K562 (cell line): ENCODE measurements around the gene SP140L. TPM values are rescaled to one million over a fixed set of nuclear protein-coding genes. Genes with fewer than 3 reads are reported as not detected.

ENCODE experiments used
- ATAC-seq: fragments of 200-7000 bp; cut with Tn5 transposase; 3 replicates; pipeline ENCODE4 v1.9.1; 2020; ENCODE audit warnings: moderate library complexity
- BruUV-seq: library from RNA; stranded (reverse); fragments of 400-500 nt; replicated peaks from 2 replicates; lab custom pipeline; 2021; lab: Mats Ljungman, UMichigan
- CTCF ChIA-PET: fragments of 300-600 bp; formaldehyde crosslinking; extraction: SDS; loops from one replicate; lab custom pipeline; 2021; ENCODE audit warnings: low intra/inter-chr PET ratio; lab: Yijun Ruan, JAX
- POLR2A ChIA-PET: fragments of 300-600, 350-650 bp; sonication (Branson Sonifier 250); formaldehyde crosslinking; extraction: SDS; loops from one replicate; lab custom pipeline; 2021; ENCODE audit warnings: antibody characterized with exemption, inconsistent platforms; lab: Yijun Ruan, JAX
- DNase-seq, 4 experiments: peaks; one replicate each; pipeline versions ENCODE4 v3.0.0 to v3.0.0-alpha.2; 2011 to 2018; ENCODE audit warnings: low spot score in 3 of 4, mixed read lengths in 3 of 4; ENCODE audit errors: extremely low read depth in 1 of 4
- FAIRE-seq: peaks from 2 replicates; lab custom pipeline; 2011; peaks lifted over from hg19 to GRCh38; lab: Jason Lieb, UNC
- H2AFZ ChIP-seq: 2 replicates; pipeline ENCODE4 v1.6.0; 2011; ENCODE audit warnings: low read depth, low read length, control low read depth, inconsistent platforms
- H3K27ac ChIP-seq: fragments of 200-600 bp; 3 replicates; pipeline ENCODE4 v1.8.0; 2011; ENCODE audit warnings: low read depth, mild to moderate bottlenecking, control low read depth, inconsistent platforms, low read length, moderate library complexity, mixed read lengths; ENCODE audit errors: extremely low read depth
- H3K27me3 ChIP-seq, 2 experiments: fragments of 300-600 bp in 1 of 2; 2 replicates in 1 of 2; 3 replicates in 1 of 2; pipeline versions ENCODE4 v1.6.0 to v1.8.0; 2011; ENCODE audit warnings: inconsistent platforms in 2 of 2, low read length in 2 of 2, mild to moderate bottlenecking in 1 of 2, mixed read lengths in 1 of 2, moderate library complexity in 1 of 2; ENCODE audit not compliant: control insufficient read depth in 2 of 2, insufficient read depth in 2 of 2
- H3K36me3 ChIP-seq: fragments of 300-600 bp; 3 replicates; pipeline ENCODE4 v1.8.0; 2011; ENCODE audit warnings: mild to moderate bottlenecking, low read length, inconsistent platforms; ENCODE audit not compliant: control insufficient read depth, insufficient read depth
- H3K4me1 ChIP-seq, 2 experiments: fragments of 200-600 bp in 1 of 2; replicated peaks in 1 of 2; 2 replicates in 1 of 2; 3 replicates in 1 of 2; pipeline versions ENCODE4 v1.5.1 to v1.8.0; 2011; ENCODE audit warnings: inconsistent platforms in 2 of 2, low read length in 2 of 2, mild to moderate bottlenecking in 1 of 2, mixed read lengths in 1 of 2, moderate library complexity in 1 of 2; ENCODE audit not compliant: control insufficient read depth in 2 of 2, insufficient read depth in 2 of 2
- H3K4me2 ChIP-seq: 2 replicates; pipeline ENCODE4 v1.6.1; 2011; ENCODE audit warnings: low read length, control low read depth, inconsistent platforms, mixed read lengths; ENCODE audit not compliant: insufficient read depth
- H3K4me3 ChIP-seq: fragments of 200-600 bp; sonication (generic), shearing (Covaris generic); 2 replicates; pipeline ENCODE4 v1.5.1; 2016; ENCODE audit warnings: control low read depth, inconsistent platforms
- H3K79me2 ChIP-seq: fragments of 200-600 bp; 3 replicates; pipeline ENCODE4 v1.8.0; 2011; ENCODE audit warnings: low read length, inconsistent platforms; ENCODE audit not compliant: control insufficient read depth, insufficient read depth
- H3K9ac ChIP-seq, 2 experiments: 2 replicates each; pipeline versions ENCODE4 v1.6.0 to v1.6.1; 2011; ENCODE audit warnings: low read depth in 2 of 2, low read length in 2 of 2, control low read depth in 1 of 2, inconsistent platforms in 1 of 2, mild to moderate bottlenecking in 1 of 2, mixed read lengths in 1 of 2; ENCODE audit not compliant: insufficient read depth in 1 of 2
- H3K9me1 ChIP-seq: one replicate; pipeline ENCODE4 v1.6.0; 2011; ENCODE audit warnings: inconsistent platforms, mild to moderate bottlenecking, low read length, moderate library complexity; ENCODE audit not compliant: control insufficient read depth, insufficient read depth
- H3K9me3 ChIP-seq: replicated peaks from 2 replicates; pipeline ENCODE4 v1.5.1; 2011; ENCODE audit warnings: low read depth, low read length, inconsistent platforms; ENCODE audit not compliant: control insufficient read depth, insufficient read depth
- H4K20me1 ChIP-seq: replicated peaks from 2 replicates; pipeline ENCODE4 v1.6.1; 2011; ENCODE audit warnings: low read length, inconsistent platforms, mixed read lengths; ENCODE audit not compliant: control insufficient read depth, insufficient read depth
- CBFA2T3 ChIP-seq: fragments of 450-650 bp; IDR thresholded peaks from 2 replicates; pipeline ENCODE4 v1.6.1; 2017
- CC2D1A ChIP-seq: fragments of 450-650 bp; IDR thresholded peaks from 2 replicates; pipeline ENCODE4 v1.6.1; 2017; ENCODE audit warnings: mild to moderate bottlenecking
- HCFC1 ChIP-seq: IDR thresholded peaks from 2 replicates; pipeline ENCODE4 v1.6.1; 2012; ENCODE audit warnings: low read depth, low read length, improper control_type of control experiment
- KLF6 ChIP-seq: fragments of 250-450 bp; sonication (Bioruptor Pico); IDR thresholded peaks from 2 replicates; pipeline ENCODE4 v1.4.0; 2020; ENCODE audit warnings: mild to moderate bottlenecking, moderate library complexity, borderline replicate concordance
- MCM3 ChIP-seq: fragments of 450-650 bp; IDR thresholded peaks from 2 replicates; pipeline ENCODE4 v1.6.1; 2016
- MLX ChIP-seq, 2 experiments: fragments of 450-650 bp in 1 of 2; sonication (generic) in 1 of 2; formaldehyde crosslinking; conservative IDR thresholded peaks; 2 replicates each; pipeline versions ENCODE4 v1.4.0 to v1.8.1; 2020 to 2022; ENCODE audit warnings: mild to moderate bottlenecking in 1 of 2, missing genetic modification reagents in 1 of 2
- POLR3G ChIP-seq: IDR thresholded peaks from 2 replicates; pipeline ENCODE4 v1.6.1; 2011; ENCODE audit not compliant: insufficient read length, insufficient replicate concordance; ENCODE audit errors: extremely low read depth
- SMAD1 ChIP-seq: fragments of 150-350 bp; IDR thresholded peaks from 2 replicates; pipeline ENCODE4 v1.6.1; 2014; ENCODE audit warnings: low read length, low read depth; ENCODE audit not compliant: partially characterized antibody
- SMAD4 ChIP-seq: fragments of 250-450 bp; sonication (Bioruptor Pico); conservative IDR thresholded peaks from 2 replicates; pipeline ENCODE4 v1.8.0; 2021; ENCODE audit warnings: inconsistent platforms, mild to moderate bottlenecking, moderate library complexity
- SPI1 ChIP-seq: IDR thresholded peaks from 2 replicates; pipeline ENCODE4 v1.6.1; 2011; ENCODE audit warnings: low read depth, low read length, control low read depth, borderline replicate concordance
- STAT6 ChIP-seq: sonication (generic); formaldehyde crosslinking; IDR thresholded peaks from 2 replicates; pipeline ENCODE4 v1.8.1; 2023; ENCODE audit warnings: mild to moderate bottlenecking, missing genetic modification reagents
- ZKSCAN3 ChIP-seq: fragments of 250-450 bp; sonication (Bioruptor Pico); IDR thresholded peaks from 2 replicates; pipeline ENCODE4 v1.4.0; 2020
- WGBS: fragments of 100-300 bp; shearing (Covaris generic); methylation state at CpG from one replicate; pipeline ENCODE4 v1.1.6; 2016; ENCODE audit warnings: low coverage, mixed read lengths; ENCODE audit not compliant: insufficient coverage; ENCODE audit errors: missing lambda C conversion rate; 5-methylcytosine and 5-hydroxymethylcytosine counted together
- in situ Hi-C: fragments of 300-500 bp; cut with MboI; formaldehyde crosslinking; loops from 4 replicates; pipeline ENCODE4 v1.15.0; 2018; ENCODE audit warnings: inconsistent platforms, mixed read lengths
- intact Hi-C: fragments of 100-400 bp; cut with micrococcal nuclease; formaldehyde crosslinking; loops from 2 replicates; pipeline ENCODE4 v1.14.2; 2022
- polyA plus RNA-seq, 8 experiments: library from polyadenylated mRNA; depleted of rRNA in 4 of 8; stranded (reverse) in 5 of 8; unstranded in 3 of 8; fragments of >200 nt; fragmentation: Nextera tagmentation in 2 of 8; fragmentation: Illumina TruSeq in 1 of 8; extraction: Ambion mirVana in 2 of 8; extraction: Trizol in 1 of 8; gene quantifications; 2 replicates each; pipeline versions ENCODE4 v1.2.1 to v1.2.3, GENCODE V29; 2011 to 2014; ENCODE audit warnings: inconsistent platforms in 1 of 8, missing spikeins in 1 of 8
- total RNA-seq, 7 experiments: library from RNA; depleted of rRNA in 6 of 7; stranded (reverse); fragments of >200 nt in 6 of 7; fragmentation: Illumina TruSeq in 2 of 7; extraction: Trizol in 2 of 7; gene quantifications; 2 replicates each; pipeline versions ENCODE4 v1.2.1 to v1.2.3, GENCODE V29; 2011 to 2021; ENCODE audit warnings: low replicate concordance in 1 of 7

Gene SP140L
- total and polyA plus RNA-seq, 9 of the 15 experiments (the other 6 are each of a cell fraction or from before 2014, with no cell fraction given) = 4.0 to 15.5 (median 11.3) TPM

GRCh38 chr2:230318190-230319121 lies 8.5 kb upstream of the SP140L start:
- ChIA-PET POLR2A (no interaction called here), CTCF (no interaction called here)
- Histone ChIP-seq H3K79me2 (no peaks in the 10 kb centered on the region), H3K9me1 (no peaks in the 10 kb centered on the region), H3K36me3 (no peaks in the 10 kb centered on the region), H3K27me3 (no peaks in the 10 kb centered on the region), H3K9ac (no peak overlapping the region), H3K9me3 (peaks cover 5% of the 10 kb centered on the region), H2AFZ (no peak overlapping the region), H4K20me1 (no peaks in the 10 kb centered on the region), H3K4me2 (no peak overlapping the region), H3K27ac (no peak overlapping the region), H3K4me1 (peaks cover 0 to 4% of the 10 kb centered on the region in 2 experiments; a peak in 2 of 5 replicates), H3K4me3 (no peak overlapping the region)
- TF ChIP-seq POLR3G (no peak), ZKSCAN3 (CRISPR knock-in tag) (no peak), SPI1 (peak; percentile 84)
- intact Hi-C loops = no loop called here
- ATAC-seq (no peak), DNase-seq (no peak), FAIRE-seq (no peak)
- no TSS peak for BruUV-seq
- 35% methylated on average over 5 of the region's 6 CpGs for WGBS
- in situ Hi-C loops = no loop called here

- H3K9me3 ChIP-seq = peaks cover 5% of the 10 kb centered on the region
- H2AFZ ChIP-seq = no peak overlapping the region
- ChIA-PET CTCF (no interaction called here), POLR2A (no interaction called here)
- H4K20me1 ChIP-seq = no peaks in the 10 kb centered on the region
- no peaks in the 10 kb centered on the region for H3K36me3 ChIP-seq
- H3K9me1 ChIP-seq = no peaks in the 10 kb centered on the region
- no peaks in the 10 kb centered on the region for H3K79me2 ChIP-seq
- FAIRE-seq (no peak), ATAC-seq (no peak), DNase-seq (no peak)
- in situ Hi-C loops = no loop called here
- H3K9ac ChIP-seq = no peak overlapping the region
- H3K27ac ChIP-seq = no peak overlapping the region
- H3K4me3 ChIP-seq = no peak overlapping the region
- H3K4me2 ChIP-seq = no peak overlapping the region
- no TSS peak for BruUV-seq
- 39% methylated on average over 5 of the region's 5 CpGs for WGBS
- peaks cover 0 to 6% of the 10 kb centered on the region in 2 experiments; a peak in 2 of 5 replicates for H3K4me1 ChIP-seq
- no peaks in the 10 kb centered on the region for H3K27me3 ChIP-seq
- intact Hi-C loops = no loop called here
- TF ChIP-seq MLX (CRISPR knock-in tag; conservative IDR thresholded peaks at IDR 0.05) (no peak), CC2D1A (no peak), SMAD1 (no peak), KLF6 (CRISPR knock-in tag) (no peak), STAT6 (CRISPR knock-in tag) (no peak), MCM3 (no peak), CBFA2T3 (no peak), HCFC1 (no peak), SMAD4 (CRISPR knock-in tag) (no peak)
Observed at GRCh38 chr2:230319211-230319862, 7.7 kb upstream of the SP140L start.
